GM23248 (cell line): ENCODE results near the gene ARHGEF12.

ENCODE experiments used
- EZH2 ChIP-seq: fragments of 200-600 bp; sonication (generic); IDR thresholded peaks from 2 replicates; pipeline ENCODE4 v1.6.1; 2018; ENCODE audit warnings: antibody characterized with exemption, mild to moderate bottlenecking; ENCODE audit not compliant: insufficient read depth, poor library complexity, severe bottlenecking
- EZH2phosphoT487 ChIP-seq: fragments of 200-600 bp; sonication (generic); IDR thresholded peaks from 2 replicates; pipeline ENCODE4 v1.6.1; 2018; ENCODE audit warnings: antibody characterized with exemption, moderate library complexity, mild to moderate bottlenecking, low read depth; ENCODE audit not compliant: insufficient read depth

- TF ChIP-seq EZH2phosphoT487 (no peak), EZH2 (no peak)
Observed at GRCh38 chr11:120489799-120490198, 153.6 kb downstream of the ARHGEF12 start.
